TTC549 (cell line): ENCODE measurements around the gene SLC25A29.

ENCODE experiments used
- FAIRE-seq: peaks from 2 replicates; lab custom pipeline; 2012; peaks lifted over from hg19 to GRCh38; lab: Jason Lieb, UNC

SLC25A29 gene

GRCh38 chr14:100332071-100332639 is 25.9 kb upstream of the SLC25A29 start:
- FAIRE-seq = no peak

- FAIRE-seq = no peak
These were observed 24.2 kb upstream of the SLC25A29 start for GRCh38 chr14:100330388-100330931.

- no peak for FAIRE-seq
These were observed 23.7 kb upstream of the SLC25A29 start for GRCh38 chr14:100330007-100330344.

- no peak for FAIRE-seq
These were observed 23.2 kb upstream of the SLC25A29 start for GRCh38 chr14:100329233-100330006.

- no peak for FAIRE-seq
These were observed 22.4 kb upstream of the SLC25A29 start for GRCh38 chr14:100328495-100329163.

- FAIRE-seq = no peak
These were observed 20.9 kb upstream of the SLC25A29 start for GRCh38 chr14:100327128-100327527.

GRCh38 chr14:100325958-100326357 is 19.7 kb upstream of the SLC25A29 start:
- no peak for FAIRE-seq

- no peak for FAIRE-seq
These were observed 19.0 kb upstream of the SLC25A29 start for GRCh38 chr14:100325231-100325632.

- FAIRE-seq = no peak
These were observed 17.7 kb upstream of the SLC25A29 start for GRCh38 chr14:100323942-100324307.

- FAIRE-seq = no peak
These were observed 17.1 kb upstream of the SLC25A29 start, which contains the start of gene SLC25A47 for GRCh38 chr14:100323121-100323941. TSS of gene SLC25A47 (plus strand) at chr14:100323339. CDS start at chr14:100323415, 76 bp downstream.

- FAIRE-seq = no peak
These were observed 16.1 kb upstream of the SLC25A29 start for GRCh38 chr14:100322138-100322957.

- no peak for FAIRE-seq
These were observed 15.4 kb upstream of the SLC25A29 start for GRCh38 chr14:100321473-100322137.

- no peak for FAIRE-seq
These were observed 14.1 kb upstream of the SLC25A29 start for GRCh38 chr14:100320157-100320856.

- FAIRE-seq = no peak
These were observed 11.9 kb upstream of the SLC25A29 start for GRCh38 chr14:100317912-100318808.

GRCh38 chr14:100317389-100317788 is 11.1 kb upstream of the SLC25A29 start:
- no peak for FAIRE-seq

GRCh38 chr14:100314724-100315123 is 8.5 kb upstream of the SLC25A29 start:
- no peak for FAIRE-seq

- FAIRE-seq = no peak
These were observed 7.4 kb upstream of the SLC25A29 start for GRCh38 chr14:100313464-100314230.

- no peak for FAIRE-seq
These were observed 6.7 kb upstream of the SLC25A29 start for GRCh38 chr14:100312877-100313400.
